Measurements from ENCODE around the gene DLST.

DNA sequence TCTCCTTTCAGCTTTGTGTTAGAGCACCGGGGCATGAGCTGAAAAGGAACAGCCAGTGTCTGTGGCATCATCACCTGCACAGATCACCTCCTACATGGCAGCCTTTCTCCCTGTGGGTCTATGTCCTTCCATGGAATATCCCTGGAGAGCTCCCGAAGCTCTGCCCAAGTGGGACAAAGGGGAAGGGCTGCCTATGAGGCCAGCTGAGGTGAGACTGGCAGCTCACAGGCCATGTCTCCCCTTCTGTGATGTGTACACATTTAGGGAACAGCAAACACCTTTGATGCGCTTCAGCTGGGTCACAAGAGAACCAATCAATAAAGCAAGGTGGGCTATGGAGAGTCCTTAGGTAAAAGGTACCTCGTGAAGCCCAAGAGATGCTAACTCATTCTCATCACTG lies 9.9 kb upstream of the DLST start:
- TF ChIP-seq, protein P1, sequence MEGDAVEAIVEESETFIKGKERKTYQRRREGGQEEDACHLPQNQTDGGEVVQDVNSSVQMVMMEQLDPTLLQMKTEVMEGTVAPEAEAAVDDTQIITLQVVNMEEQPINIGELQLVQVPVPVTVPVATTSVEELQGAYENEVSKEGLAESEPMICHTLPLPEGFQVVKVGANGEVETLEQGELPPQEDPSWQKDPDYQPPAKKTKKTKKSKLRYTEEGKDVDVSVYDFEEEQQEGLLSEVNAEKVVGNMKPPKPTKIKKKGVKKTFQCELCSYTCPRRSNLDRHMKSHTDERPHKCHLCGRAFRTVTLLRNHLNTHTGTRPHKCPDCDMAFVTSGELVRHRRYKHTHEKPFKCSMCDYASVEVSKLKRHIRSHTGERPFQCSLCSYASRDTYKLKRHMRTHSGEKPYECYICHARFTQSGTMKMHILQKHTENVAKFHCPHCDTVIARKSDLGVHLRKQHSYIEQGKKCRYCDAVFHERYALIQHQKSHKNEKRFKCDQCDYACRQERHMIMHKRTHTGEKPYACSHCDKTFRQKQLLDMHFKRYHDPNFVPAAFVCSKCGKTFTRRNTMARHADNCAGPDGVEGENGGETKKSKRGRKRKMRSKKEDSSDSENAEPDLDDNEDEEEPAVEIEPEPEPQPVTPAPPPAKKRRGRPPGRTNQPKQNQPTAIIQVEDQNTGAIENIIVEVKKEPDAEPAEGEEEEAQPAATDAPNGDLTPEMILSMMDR (IDR thresholded peaks at IDR 0.05; ENCODE audit: low read depth, low read length) = no peak
- TF ChIP-seq EZH2phosphoT487 (IDR thresholded peaks at IDR 0.05; ENCODE audit: low read depth) = no peak
